ENCODE results near the gene GLIS1. TPM values are rescaled to one million over a fixed set of nuclear protein-coding genes. Genes with fewer than 3 reads are reported as not detected.

Gene GLIS1
- total RNA-seq, 1 donor from 2014 or later, result 0.07 TPM

DNA sequence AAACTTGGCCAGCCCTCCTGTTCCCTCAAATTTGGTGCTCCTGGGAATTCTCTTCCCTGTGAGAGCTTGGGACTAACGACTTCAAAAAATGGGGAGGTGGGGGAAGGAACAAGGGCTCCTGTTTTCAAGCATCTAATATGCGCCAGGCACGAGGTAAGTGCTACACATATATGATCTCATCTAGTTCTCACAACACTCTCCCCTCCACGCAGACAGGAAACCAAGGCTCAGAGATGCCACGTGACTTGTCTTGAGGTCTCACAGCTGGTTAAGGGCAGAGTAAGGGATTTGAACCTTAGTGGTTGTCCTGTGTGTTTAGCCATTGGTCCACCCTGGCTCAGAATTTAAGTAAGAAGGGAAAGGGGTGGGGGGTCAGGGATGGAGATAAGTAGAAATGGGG lies 153.8 kb downstream of the GLIS1 start:
- peak; percentile 20 for DNase-seq (ENCODE audit: low read depth)
- Histone ChIP-seq H3K27me3 (ENCODE audit: insufficient read depth, low read length) (no peaks in the 10 kb centered on the region), H3K4me3 (ENCODE audit: insufficient read depth, low read depth, low read length) (no peak overlapping the region), H3K36me3 (ENCODE audit: insufficient read depth, low read length) (no peaks in the 10 kb centered on the region), H3K9ac (ENCODE audit: low read length) (no peak overlapping the region), H4K20me1 (ENCODE audit: insufficient read depth, low read length) (peaks cover 100% of the 10 kb centered on the region), H3K27ac (ENCODE audit: low read depth, low read length) (no peak overlapping the region), H3K9me3 (ENCODE audit: insufficient read depth, low read depth, low read length) (no peaks in the 10 kb centered on the region), H3K4me1 (ENCODE audit: insufficient read depth, low read length) (no peaks in the 10 kb centered on the region), H3K79me2 (ENCODE audit: insufficient read depth, low read length) (peaks cover 11% of the 10 kb centered on the region), H2AFZ (ENCODE audit: low read depth, low read length) (no peak overlapping the region), H3K4me2 (ENCODE audit: low read length) (no peak overlapping the region)
- no peaks in the 10 kb centered on the region for H3K9me3 Mint-ChIP-seq (ENCODE audit: unreplicated experiment)
- peaks cover 2% of the 10 kb centered on the region for H3K4me1 Mint-ChIP-seq (ENCODE audit: low read depth, unreplicated experiment)
- H3K27ac Mint-ChIP-seq (ENCODE audit: unreplicated experiment), result no peak overlapping the region
- TF ChIP-seq CTCF (IDR thresholded peaks at IDR 0.05; ENCODE audit: insufficient read depth, low read depth, low read length), result no peak
- no peak for TF ChIP-seq EZH2 (IDR thresholded peaks at IDR 0.05; ENCODE audit: insufficient read depth, low read length)
- H3K36me3 Mint-ChIP-seq (ENCODE audit: low read depth, unreplicated experiment), result no peaks in the 10 kb centered on the region
- no peak overlapping the region for H3K4me3 Mint-ChIP-seq (ENCODE audit: unreplicated experiment)
- no peak for FAIRE-seq
- peaks cover 79% of the 10 kb centered on the region for H3K27me3 Mint-ChIP-seq (ENCODE audit: low read depth, unreplicated experiment)

GRCh38 chr1:53584777-53585107 lies 154.2 kb downstream of the GLIS1 start:
- no peaks in the 10 kb centered on the region for H3K36me3 ChIP-seq (ENCODE audit: insufficient read depth, low read length)
- FAIRE-seq (no peak), DNase-seq (ENCODE audit: low read depth) (no peak)
- H3K4me2 ChIP-seq (ENCODE audit: low read length), result no peak overlapping the region
- no peaks in the 10 kb centered on the region for H3K9me3 ChIP-seq (ENCODE audit: insufficient read depth, low read depth, low read length)
- no peak overlapping the region for H3K27ac ChIP-seq (ENCODE audit: low read depth, low read length)
- TF ChIP-seq CTCF (IDR thresholded peaks at IDR 0.05; ENCODE audit: insufficient read depth, low read depth, low read length) (no peak), EZH2 (IDR thresholded peaks at IDR 0.05; ENCODE audit: insufficient read depth, low read length) (no peak)
- Mint-ChIP-seq H3K4me1 (ENCODE audit: low read depth, unreplicated experiment) (peaks cover under 1% of the 10 kb centered on the region), H3K27ac (ENCODE audit: unreplicated experiment) (no peak overlapping the region), H3K27me3 (ENCODE audit: low read depth, unreplicated experiment) (peaks cover 77% of the 10 kb centered on the region), H3K4me3 (ENCODE audit: unreplicated experiment) (no peak overlapping the region), H3K9me3 (ENCODE audit: unreplicated experiment) (no peaks in the 10 kb centered on the region), H3K36me3 (ENCODE audit: low read depth, unreplicated experiment) (no peaks in the 10 kb centered on the region)
- no peaks in the 10 kb centered on the region for H3K4me1 ChIP-seq (ENCODE audit: insufficient read depth, low read length)
- no peaks in the 10 kb centered on the region for H3K27me3 ChIP-seq (ENCODE audit: insufficient read depth, low read length)
- H2AFZ ChIP-seq (ENCODE audit: low read depth, low read length), result no peak overlapping the region
- H3K9ac ChIP-seq (ENCODE audit: low read length), result no peak overlapping the region
- H4K20me1 ChIP-seq (ENCODE audit: insufficient read depth, low read length), result peaks cover 98% of the 10 kb centered on the region
- no peak overlapping the region for H3K4me3 ChIP-seq (ENCODE audit: insufficient read depth, low read depth, low read length)
- peaks cover 11% of the 10 kb centered on the region for H3K79me2 ChIP-seq (ENCODE audit: insufficient read depth, low read length)

DNA sequence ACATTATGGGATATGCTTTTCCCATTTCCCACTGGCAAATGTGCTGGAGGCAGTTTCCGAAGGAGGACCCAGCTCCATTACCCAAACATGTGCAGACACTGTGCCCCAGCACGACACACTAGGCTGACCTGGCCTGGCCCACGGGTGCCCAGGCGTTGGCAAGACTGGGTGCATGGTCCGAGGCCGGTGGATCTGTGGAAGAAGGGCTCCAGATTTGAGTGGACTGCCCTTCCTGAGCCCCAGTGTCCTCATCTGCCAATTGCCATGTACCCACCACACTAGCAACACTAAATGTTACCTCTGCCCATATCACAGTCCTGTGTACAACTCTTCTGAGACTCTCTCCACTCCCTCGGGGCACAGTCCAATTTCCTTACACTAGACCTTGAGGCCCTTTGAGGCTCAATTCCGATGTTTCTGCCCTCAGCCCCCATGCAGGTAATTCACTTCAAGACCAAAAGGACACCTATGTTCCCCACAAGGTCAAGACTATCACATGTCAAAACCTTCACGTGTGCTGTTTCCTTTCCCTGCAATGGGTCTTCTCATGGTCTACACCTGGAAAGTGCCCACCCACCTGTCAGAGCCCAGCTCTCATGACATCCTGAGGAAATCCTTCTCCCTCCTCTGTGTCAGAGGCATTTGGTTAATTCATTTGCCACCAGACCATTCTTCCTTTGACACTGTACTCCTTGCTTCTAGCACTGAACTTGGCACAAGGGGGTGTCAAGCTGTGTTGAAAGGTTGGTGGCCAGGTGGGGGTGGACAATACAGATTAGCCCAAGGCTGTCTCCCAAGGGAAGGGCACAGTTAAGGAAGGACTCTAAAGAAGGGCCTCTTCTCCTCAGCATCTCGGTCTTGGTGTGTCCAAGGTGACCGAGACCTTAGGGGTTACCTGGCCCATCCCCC lies 154.8 kb downstream of the GLIS1 start:
- H3K4me3 ChIP-seq (ENCODE audit: insufficient read depth, low read depth, low read length), result no peak overlapping the region
- no peak overlapping the region for H3K27ac ChIP-seq (ENCODE audit: low read depth, low read length)
- no peaks in the 10 kb centered on the region for H3K27me3 ChIP-seq (ENCODE audit: insufficient read depth, low read length)
- H3K9ac ChIP-seq (ENCODE audit: low read length), result no peak overlapping the region
- Mint-ChIP-seq H3K27me3 (ENCODE audit: low read depth, unreplicated experiment) (peaks cover 74% of the 10 kb centered on the region), H3K4me1 (ENCODE audit: low read depth, unreplicated experiment) (no peaks in the 10 kb centered on the region), H3K36me3 (ENCODE audit: low read depth, unreplicated experiment) (no peaks in the 10 kb centered on the region), H3K27ac (ENCODE audit: unreplicated experiment) (no peak overlapping the region), H3K9me3 (ENCODE audit: unreplicated experiment) (no peaks in the 10 kb centered on the region), H3K4me3 (ENCODE audit: unreplicated experiment) (no peak overlapping the region)
- no peak overlapping the region for H2AFZ ChIP-seq (ENCODE audit: low read depth, low read length)
- H3K36me3 ChIP-seq (ENCODE audit: insufficient read depth, low read length), result no peaks in the 10 kb centered on the region
- H3K4me1 ChIP-seq (ENCODE audit: insufficient read depth, low read length), result no peaks in the 10 kb centered on the region
- no peaks in the 10 kb centered on the region for H3K9me3 ChIP-seq (ENCODE audit: insufficient read depth, low read depth, low read length)
- no peak overlapping the region for H3K4me2 ChIP-seq (ENCODE audit: low read length)
- peaks cover 15% of the 10 kb centered on the region for H3K79me2 ChIP-seq (ENCODE audit: insufficient read depth, low read length)
- FAIRE-seq (no peak), DNase-seq (ENCODE audit: low read depth) (no peak)
- TF ChIP-seq EZH2 (IDR thresholded peaks at IDR 0.05; ENCODE audit: insufficient read depth, low read length) (no peak), CTCF (IDR thresholded peaks at IDR 0.05; ENCODE audit: insufficient read depth, low read depth, low read length) (no peak)
- peaks cover 91% of the 10 kb centered on the region for H4K20me1 ChIP-seq (ENCODE audit: insufficient read depth, low read length)
